NCI-H2196 treated with DMSO at 0.1 percent for 48 hours (cell line): ENCODE measurements around the gene C20orf204.

Experiments
- DNase-seq: peaks from one replicate; lab custom pipeline; 2025; ENCODE audit not compliant: unreplicated experiment; lab: John Stamatoyannopoulos, UW

C20orf204 gene

GRCh38 chr20:64025826-64026412 is 10.1 kb upstream of the C20orf204 start:
- DNase-seq = no peak

- DNase-seq = no peak
Observed at GRCh38 chr20:64027981-64028685, 7.8 kb upstream of the C20orf204 start.

- no peak for DNase-seq
Observed at GRCh38 chr20:64029293-64030117, 6.5 kb upstream of the C20orf204 start.

GRCh38 chr20:64030371-64031134 is 5.4 kb upstream of the C20orf204 start:
- no peak for DNase-seq

- DNase-seq = no peak
Observed at GRCh38 chr20:64031822-64032314, 4.1 kb upstream of the C20orf204 start.

GRCh38 chr20:64032706-64033624 is 3.0 kb upstream of the C20orf204 start:
- DNase-seq = no peak

GRCh38 chr20:64033981-64034493 is 1.9 kb upstream of the C20orf204 start:
- no peak for DNase-seq

GRCh38 chr20:64035066-64035932 is 683 bp upstream of the C20orf204 start:
- no peak for DNase-seq

- no peak for DNase-seq
Observed at GRCh38 chr20:64036346-64037198, 590 bp downstream of the C20orf204 start.

GRCh38 chr20:64037199-64037497 is 1.2 kb downstream of the C20orf204 start:
- no peak for DNase-seq

GRCh38 chr20:64037498-64038213 is 1.7 kb downstream of the C20orf204 start:
- DNase-seq = peak; percentile 47

- no peak for DNase-seq
Observed at GRCh38 chr20:64038224-64038564, 2.2 kb downstream of the C20orf204 start.

GRCh38 chr20:64038565-64039292 is 2.7 kb downstream of the C20orf204 start:
- DNase-seq = peak; percentile 53

GRCh38 chr20:64039293-64040160 is 3.5 kb downstream of the C20orf204 start:
- DNase-seq = no peak

GRCh38 chr20:64040231-64041039 is 4.5 kb downstream of the C20orf204 start:
- no peak for DNase-seq
